Natural killer cell (primary cell): ENCODE results near the gene PLLP. TPM values are rescaled to one million over a fixed set of nuclear protein-coding genes. Genes with fewer than 3 reads are reported as not detected.

Source experiments
- ATAC-seq, 3 donors: fragments of 150-1000 bp in 2 of 3; fragments of 200-7000 bp in 1 of 3; cut with Tn5 transposase; 1 replicate in 1 of 3; 2 replicates in 2 of 3; pipeline ENCODE4 v1.10.0; 2021; ENCODE audit warnings: mild to moderate bottlenecking in 2 of 3, moderate library complexity in 2 of 3
- DNase-seq, 2 donors: peaks; one replicate each; pipeline versions ENCODE4 v3.0.0 to v3.0.0-alpha.2; 2013 to 2021; ENCODE audit warnings: mixed read lengths in 1 of 2
- H3K27ac ChIP-seq: one replicate; pipeline ENCODE4 v1.5.1; 2013; ENCODE audit warnings: mild to moderate bottlenecking, low read length
- H3K27me3 ChIP-seq: one replicate; pipeline ENCODE4 v1.6.1; 2013; ENCODE audit warnings: low read length; ENCODE audit not compliant: control insufficient read depth, insufficient read depth
- H3K36me3 ChIP-seq: one replicate; pipeline ENCODE4 v1.6.1; 2013; ENCODE audit warnings: low read length; ENCODE audit not compliant: control insufficient read depth, insufficient read depth
- H3K4me1 ChIP-seq: one replicate; pipeline ENCODE4 v1.6.1; 2013; ENCODE audit warnings: low read length; ENCODE audit not compliant: control insufficient read depth, insufficient read depth
- H3K4me3 ChIP-seq: one replicate; pipeline ENCODE4 v1.5.1; 2013; ENCODE audit warnings: low read length
- H3K9me3 ChIP-seq: one replicate; pipeline ENCODE4 v1.6.1; 2013; ENCODE audit warnings: low read length; ENCODE audit not compliant: control insufficient read depth, insufficient read depth
- H3K27ac Mint-ChIP-seq, 2 donors: one replicate each; pipeline ENCODE4 v1.8.0; 2022; ENCODE audit warnings: mild to moderate bottlenecking in 2 of 2, mixed read lengths in 2 of 2, moderate library complexity in 1 of 2
- H3K27me3 Mint-ChIP-seq, 2 donors: one replicate each; pipeline ENCODE4 v1.8.0; 2022; ENCODE audit warnings: low read depth in 2 of 2, mixed read lengths in 2 of 2
- H3K36me3 Mint-ChIP-seq: one replicate; pipeline ENCODE4 v1.8.0; 2022; ENCODE audit warnings: mixed read lengths
- H3K4me1 Mint-ChIP-seq, 2 donors: one replicate each; pipeline ENCODE4 v1.8.0; 2022; ENCODE audit warnings: mixed read lengths in 2 of 2
- H3K4me3 Mint-ChIP-seq: one replicate; pipeline ENCODE4 v1.8.0; 2022; ENCODE audit warnings: mild to moderate bottlenecking, moderate library complexity, mixed read lengths
- H3K9me3 Mint-ChIP-seq, 2 donors: one replicate each; pipeline ENCODE4 v1.8.0; 2022; ENCODE audit warnings: mixed read lengths in 2 of 2
- CTCF ChIP-seq: fragments of 200-600 bp; IDR thresholded peaks from one replicate; pipeline ENCODE4 v1.8.0; 2022; ENCODE audit warnings: antibody characterized with exemption
- WGBS: methylation state at CpG from one replicate; pipeline ENCODE4 v1.1.7; 2013; ENCODE audit warnings: missing lambda C conversion rate; ENCODE audit not compliant: insufficient coverage; 5-methylcytosine and 5-hydroxymethylcytosine counted together
- intact Hi-C: fragments of 100-400 bp; cut with micrococcal nuclease; formaldehyde crosslinking; loops from one replicate; pipeline ENCODE4 v1.14.2; 2022
- total RNA-seq, 4 donors: library from RNA; stranded (reverse); fragments of 120-200 nt in 1 of 4; gene quantifications; one replicate each; pipeline versions ENCODE4 v1.2.3 to v1.2.4, GENCODE V29; 2013 to 2022

Gene PLLP
- total RNA-seq, 3 donors from 2014 or later (not counting 1 experiment from before 2014, with no cell fraction given) = not detected

GRCh38 chr16:57233944-57234706 lies 50.3 kb downstream of the PLLP start:
- no peak for TF ChIP-seq CTCF
- no peaks in the 10 kb centered on the region for H3K9me3 ChIP-seq
- H3K36me3 ChIP-seq = peaks cover 57% of the 10 kb centered on the region
- H3K4me3 ChIP-seq = no peak overlapping the region
- peaks cover 47% of the 10 kb centered on the region for H3K36me3 Mint-ChIP-seq
- intact Hi-C loops = no loop called here
- H3K27me3 Mint-ChIP-seq = no peaks in the 10 kb centered on the region
- H3K27ac Mint-ChIP-seq = no peak overlapping the region
- no peaks in the 10 kb centered on the region for H3K9me3 Mint-ChIP-seq
- DNase-seq = no peak
- H3K27me3 ChIP-seq = no peaks in the 10 kb centered on the region
- ATAC-seq = no peak
- H3K4me1 Mint-ChIP-seq = no peaks in the 10 kb centered on the region
- WGBS = 95% methylated on average over 9 of the region's 9 CpGs
- no peak overlapping the region for H3K27ac ChIP-seq
- H3K4me1 ChIP-seq = no peaks in the 10 kb centered on the region
- no peak overlapping the region for H3K4me3 Mint-ChIP-seq

DNA sequence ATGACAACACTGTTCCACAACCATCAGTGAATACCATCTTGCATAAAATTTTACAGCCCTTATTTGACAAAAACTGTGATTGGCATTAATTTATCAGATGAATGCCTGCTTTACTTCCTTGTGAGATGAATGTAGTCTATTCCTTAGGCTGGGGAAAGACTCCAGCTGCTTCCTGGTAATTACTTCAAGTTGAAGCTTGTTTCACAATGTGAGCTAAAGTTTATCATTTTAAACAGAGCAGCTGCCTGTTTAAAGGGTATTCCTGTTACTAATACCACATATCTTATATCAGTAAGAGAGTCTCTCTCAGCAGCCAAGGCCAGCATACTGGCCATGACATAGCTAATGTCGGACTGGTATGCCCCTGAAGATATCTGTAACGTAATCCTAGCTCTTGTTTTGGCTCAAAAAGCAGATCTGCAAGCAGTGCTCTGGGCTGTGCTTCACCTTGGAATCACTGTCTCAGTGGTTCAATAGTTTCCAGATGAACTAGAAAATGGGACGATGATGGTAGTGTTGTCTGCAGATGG lies 52.6 kb downstream of the PLLP start:
- Mint-ChIP-seq H3K27ac (no peak overlapping the region), H3K9me3 (no peaks in the 10 kb centered on the region), H3K4me1 (no peaks in the 10 kb centered on the region), H3K4me3 (no peak overlapping the region), H3K36me3 (peaks cover 53% of the 10 kb centered on the region), H3K27me3 (no peaks in the 10 kb centered on the region)
- no peak overlapping the region for H3K4me3 ChIP-seq
- no peaks in the 10 kb centered on the region for H3K27me3 ChIP-seq
- peaks cover 70% of the 10 kb centered on the region for H3K36me3 ChIP-seq
- H3K4me1 ChIP-seq = no peaks in the 10 kb centered on the region
- no peak for TF ChIP-seq CTCF
- no peak for ATAC-seq
- intact Hi-C loops = no loop called here
- no peak for DNase-seq
- no peak overlapping the region for H3K27ac ChIP-seq
- H3K9me3 ChIP-seq = no peaks in the 10 kb centered on the region
- 97% methylated on average over 3 of the region's 3 CpGs for WGBS

- Mint-ChIP-seq H3K27ac (no peak overlapping the region), H3K36me3 (peaks cover 32% of the 10 kb centered on the region), H3K27me3 (no peaks in the 10 kb centered on the region), H3K4me3 (no peak overlapping the region), H3K4me1 (no peaks in the 10 kb centered on the region), H3K9me3 (no peaks in the 10 kb centered on the region)
- ATAC-seq (no peak), DNase-seq (no peak)
- no peaks in the 10 kb centered on the region for H3K4me1 ChIP-seq
- intact Hi-C loops = no loop called here
- no peak overlapping the region for H3K27ac ChIP-seq
- H3K27me3 ChIP-seq = no peaks in the 10 kb centered on the region
- TF ChIP-seq CTCF = no peak
- no peak overlapping the region for H3K4me3 ChIP-seq
- no CpG with 5 or more reads among the region's 1 CpG for WGBS
- H3K36me3 ChIP-seq = peaks cover 70% of the 10 kb centered on the region
- no peaks in the 10 kb centered on the region for H3K9me3 ChIP-seq
Measured at GRCh38 chr16:57229079-57229478, 55.4 kb downstream of the PLLP start.
